HCT116 (cell line): ENCODE measurements around the gene EHD1. TPM values are rescaled to one million over a fixed set of nuclear protein-coding genes. Genes with fewer than 3 reads are reported as not detected.

ENCODE experiments used
- ATAC-seq: fragments of 200-7000 bp; cut with Tn5 transposase; 2 replicates; pipeline ENCODE4 v1.9.1; 2020; ENCODE audit warnings: mild to moderate bottlenecking, moderate library complexity
- BruUV-seq: library from RNA; stranded (reverse); fragments of 400-500 nt; replicated peaks from 2 replicates; lab custom pipeline; 2021; lab: Mats Ljungman, UMichigan
- CTCF ChIA-PET: fragments of 300-600 bp; sonication (Branson Sonifier 250); formaldehyde crosslinking; loops from one replicate; lab custom pipeline; 2021; ENCODE audit warnings: antibody characterized with exemption; lab: Charles Lee
- POLR2A ChIA-PET: fragments of 300-600, 350-600 bp; sonication (Branson Sonifier 250); formaldehyde crosslinking; loops from one replicate; lab custom pipeline; 2021; ENCODE audit warnings: antibody characterized with exemption; lab: Charles Lee
- RAD21 ChIA-PET, 2 experiments: fragments of 300-600 bp; sonication (Branson Sonifier 250); formaldehyde crosslinking; loops; one replicate each; lab custom pipeline; 2023; ENCODE audit warnings: low total read pairs in 2 of 2; ENCODE audit not compliant: uncharacterized antibody in 2 of 2, unreplicated experiment in 2 of 2, low non-redundant PET in 1 of 2; lab: Charles Lee
- DNase-seq: peaks from one replicate; pipeline ENCODE4 v3.0.0-alpha.2; 2010; ENCODE audit warnings: low read depth, low spot score
- H2AFZ ChIP-seq: fragments of 200-600 bp; shearing (Covaris generic), sonication (generic); 2 replicates; pipeline ENCODE4 v1.6.1; 2017; ENCODE audit warnings: low read depth, mixed run types, mixed read lengths, antibody characterized with exemption, low read length; ENCODE audit not compliant: poor library complexity, severe bottlenecking
- H3K27ac ChIP-seq: 2 replicates; pipeline ENCODE4 v1.5.1; 2012; ENCODE audit warnings: low read depth, low read length
- H3K27me3 ChIP-seq: fragments of 200-600 bp; sonication (generic); 2 replicates; pipeline ENCODE4 v1.6.1; 2016; ENCODE audit warnings: mixed run types, low read length, mixed read lengths; ENCODE audit not compliant: insufficient read depth
- H3K36me3 ChIP-seq, 2 experiments: fragments of 200-500 bp in 1 of 2; fragments of 200-600 bp in 1 of 2; sonication (Bioruptor generic) in 1 of 2; sonication (generic) in 1 of 2; 2 replicates each; pipeline versions ENCODE4 v1.5.1 to v1.6.1; 2014 to 2016; ENCODE audit warnings: low read length in 2 of 2, inconsistent platforms in 1 of 2, mixed read lengths in 1 of 2, mixed run types in 1 of 2; ENCODE audit not compliant: insufficient read depth in 2 of 2, control insufficient read depth in 1 of 2
- H3K4me1 ChIP-seq, 2 experiments: fragments of 200-600 bp in 1 of 2; sonication (generic) in 1 of 2; 2 replicates each; pipeline versions ENCODE4 v1.5.1 to v1.6.1; 2012 to 2017; ENCODE audit warnings: low read length in 2 of 2, inconsistent platforms in 1 of 2, mild to moderate bottlenecking in 1 of 2, mixed read lengths in 1 of 2, mixed run types in 1 of 2, moderate library complexity in 1 of 2; ENCODE audit not compliant: insufficient read depth in 2 of 2, control insufficient read depth in 1 of 2
- H3K4me2 ChIP-seq: fragments of 200-600 bp; sonication (generic); 2 replicates; pipeline ENCODE4 v1.6.1; 2017; ENCODE audit warnings: mixed run types, low read length, mixed read lengths
- H3K4me3 ChIP-seq, 2 experiments: fragments of 200-600 bp in 1 of 2; sonication (generic) in 1 of 2; replicated peaks in 1 of 2; 2 replicates each; pipeline ENCODE4 v1.5.1; 2011 to 2016; ENCODE audit warnings: low read length in 2 of 2, control low read depth in 1 of 2, low read depth in 1 of 2, mild to moderate bottlenecking in 1 of 2, mixed read lengths in 1 of 2, mixed run types in 1 of 2
- H3K79me2 ChIP-seq: fragments of 200-600 bp; sonication (generic); 2 replicates; pipeline ENCODE4 v1.6.1; 2017; ENCODE audit warnings: mild to moderate bottlenecking, mixed run types, low read length, moderate library complexity, mixed read lengths; ENCODE audit not compliant: insufficient read depth
- H3K9ac ChIP-seq: fragments of 200-600 bp; sonication (generic); 2 replicates; pipeline ENCODE4 v1.6.1; 2016; ENCODE audit warnings: low read length, mixed read lengths
- H3K9me2 ChIP-seq: fragments of 200-600 bp; sonication (generic), shearing (Covaris generic); 2 replicates; pipeline ENCODE4 v1.6.1; 2017; ENCODE audit warnings: mixed run types, mild to moderate bottlenecking, moderate library complexity; ENCODE audit not compliant: insufficient read depth
- H3K9me3 ChIP-seq, 2 experiments: fragments of 200-500 bp in 1 of 2; fragments of 200-600 bp in 1 of 2; sonication (Bioruptor generic) in 1 of 2; sonication (generic) in 1 of 2; 2 replicates each; pipeline ENCODE4 v1.6.1; 2014 to 2017; ENCODE audit warnings: low read length in 2 of 2, mixed read lengths in 2 of 2, inconsistent platforms in 1 of 2, low read depth in 1 of 2, mild to moderate bottlenecking in 1 of 2, mixed run types in 1 of 2, moderate library complexity in 1 of 2; ENCODE audit not compliant: control insufficient read depth in 1 of 2, insufficient read depth in 1 of 2
- H4K20me1 ChIP-seq: fragments of 200-600 bp; sonication (generic), shearing (Covaris generic); 2 replicates; pipeline ENCODE4 v1.6.1; 2017; ENCODE audit warnings: mixed run types, mild to moderate bottlenecking, moderate library complexity; ENCODE audit not compliant: insufficient read depth
- ATF3 ChIP-seq: IDR thresholded peaks from 2 replicates; pipeline ENCODE4 v1.6.1; 2012
- CBX3 ChIP-seq: IDR thresholded peaks from 2 replicates; pipeline ENCODE4 v1.6.1; 2012; ENCODE audit warnings: low read depth
- CEBPB ChIP-seq: IDR thresholded peaks from 2 replicates; pipeline ENCODE4 v1.6.1; 2012; ENCODE audit warnings: low read depth
- CTCF ChIP-seq, 3 experiments: fragments of 200-600 bp in 1 of 3; sonication (generic) in 1 of 3; IDR thresholded peaks in 2 of 3; conservative IDR thresholded peaks in 1 of 3; 2 replicates each; pipeline ENCODE4 v1.5.1; 2012 to 2017; ENCODE audit warnings: low read depth in 2 of 3, low read length in 2 of 3, antibody characterized with exemption in 1 of 3, borderline replicate concordance in 1 of 3, control low read depth in 1 of 3, mild to moderate bottlenecking in 1 of 3, mixed read lengths in 1 of 3, mixed run types in 1 of 3, moderate library complexity in 1 of 3; ENCODE audit not compliant: insufficient read depth in 1 of 3
- EGR1 ChIP-seq: IDR thresholded peaks from 2 replicates; pipeline ENCODE4 v1.6.1; 2012; ENCODE audit warnings: low read depth
- EZH2 ChIP-seq: fragments of 200-600 bp; sonication (generic); IDR thresholded peaks from 2 replicates; pipeline ENCODE4 v1.6.1; 2017; ENCODE audit warnings: antibody characterized with exemption, mixed run types
- FOSL1 ChIP-seq: IDR thresholded peaks from 2 replicates; pipeline ENCODE4 v1.6.1; 2012; ENCODE audit warnings: low read depth
- JUND ChIP-seq: IDR thresholded peaks from 2 replicates; pipeline ENCODE4 v1.6.1; 2012
- MAX ChIP-seq: IDR thresholded peaks from 2 replicates; pipeline ENCODE4 v1.6.1; 2012
- POLR2A ChIP-seq: IDR thresholded peaks from 2 replicates; pipeline ENCODE4 v1.7.0; 2011; ENCODE audit warnings: borderline replicate concordance; ENCODE audit not compliant: insufficient read depth, insufficient read length; ENCODE audit errors: extremely low read depth
- POLR2AphosphoS5 ChIP-seq: IDR thresholded peaks from 2 replicates; pipeline ENCODE4 v1.6.1; 2011; ENCODE audit warnings: mild to moderate bottlenecking, low read depth, low read length, moderate library complexity
- RAD21 ChIP-seq: IDR thresholded peaks from 2 replicates; pipeline ENCODE4 v1.6.1; 2012; ENCODE audit warnings: low read depth, mild to moderate bottlenecking
- SP1 ChIP-seq: IDR thresholded peaks from 2 replicates; pipeline ENCODE4 v1.6.1; 2012; ENCODE audit warnings: low read depth
- TCF7L2 ChIP-seq: IDR thresholded peaks from 2 replicates; pipeline ENCODE4 v1.7.0; 2011; ENCODE audit warnings: borderline replicate concordance, inconsistent platforms; ENCODE audit not compliant: insufficient read depth, insufficient read length; ENCODE audit errors: extremely low read depth
- YY1 ChIP-seq: IDR thresholded peaks from 2 replicates; pipeline ENCODE4 v1.6.1; 2011; ENCODE audit warnings: low read length, low read depth, moderate library complexity, mild to moderate bottlenecking; ENCODE audit not compliant: insufficient replicate concordance; ENCODE audit errors: extremely low read depth
- ZFX ChIP-seq: fragments of 450-650 bp; IDR thresholded peaks from 2 replicates; pipeline ENCODE4 v1.6.1; 2017
- ZNF274 ChIP-seq: fragments of 200-500 bp; sonication (Bioruptor generic); IDR thresholded peaks from 2 replicates; pipeline ENCODE4 v1.6.1; 2014; ENCODE audit warnings: mild to moderate bottlenecking, low read depth, low read length, inconsistent platforms
- intact Hi-C: fragments of 100-400 bp; cut with micrococcal nuclease; formaldehyde crosslinking; loops from 2 replicates; pipeline ENCODE4 v1.10.0; 2022
- total RNA-seq: library from RNA; stranded (reverse); gene quantifications from one replicate; pipeline ENCODE4 v1.2.1, GENCODE V29; 2021; ENCODE audit not compliant: unreplicated experiment
- TF ChIP-seq, protein P1 (sequence below): IDR thresholded peaks from 2 replicates; pipeline ENCODE4 v1.6.1; 2011; ENCODE audit warnings: mild to moderate bottlenecking, low read length, moderate library complexity; ENCODE audit not compliant: insufficient replicate concordance; ENCODE audit errors: extremely low read depth

Gene EHD1
- total RNA-seq, 1 experiment from 2014 or later, result 48.1 TPM

- CTCF ChIA-PET, result interaction anchor here (1.2 to 3.1 kb wide), 2 partner anchors 9 to 31 kb away, joined by 3 to 17 read pairs; no protein-coding TSS in a partner anchor
- RAD21 ChIA-PET, result no interaction called here
These were observed 21.8 kb downstream of the EHD1 start for GRCh38 chr11:64856382-64857227.

More at GRCh38 chr11:64856382-64857227, 21.8 kb downstream of the EHD1 start:
- no peaks in the 10 kb centered on the region for H3K9me3 ChIP-seq
- H3K4me3 ChIP-seq, result peak overlapping the region; percentile 5 to 31; a peak in 2 of 4 replicates
- no peaks in the 10 kb centered on the region for H4K20me1 ChIP-seq
- H3K4me1 ChIP-seq, result peaks cover 57 to 81% of the 10 kb centered on the region in 2 experiments
- intact Hi-C loops, result no loop called here
- POLR2A ChIA-PET, result interaction anchor here (0.9 to 9.0 kb wide), 7 partner anchors 8 to 406 kb away, joined by 3 to 56 read pairs (median 4); partner anchors contain the start of genes EHD1, POLA2 and SF1
- no peak overlapping the region for H2AFZ ChIP-seq
- ATAC-seq (peak; percentile 68), DNase-seq (peak; percentile 80)
- H3K4me2 ChIP-seq, result peak overlapping the region; percentile 82
- no peaks in the 10 kb centered on the region for H3K9me2 ChIP-seq
- TF ChIP-seq CTCF (IDR thresholded peaks at IDR 0.05 in 2 of 3, conservative IDR thresholded peaks at IDR 0.05 in 1 of 3; ENCODE audit: borderline replicate concordance in 1 of 3, insufficient read depth in 1 of 3, low read depth in 2 of 3, low read length in 2 of 3) (no peak), CBX3 (no peak), RAD21 (no peak), ATF3 (no peak), FOSL1 (no peak), SP1 (no peak), YY1 (peak; percentile 59), MAX (no peak), EZH2 (no peak), EGR1 (no peak), JUND (no peak), POLR2AphosphoS5 (peak; percentile 64; the same call in 1 of the 2 replicates), ZFX (peak; percentile 48; the same call in 1 of the 2 replicates), TCF7L2 (peak; percentile 66), ZNF274 (no peak), CEBPB (no peak), POLR2A (no peak)
- TF ChIP-seq, protein P1, sequence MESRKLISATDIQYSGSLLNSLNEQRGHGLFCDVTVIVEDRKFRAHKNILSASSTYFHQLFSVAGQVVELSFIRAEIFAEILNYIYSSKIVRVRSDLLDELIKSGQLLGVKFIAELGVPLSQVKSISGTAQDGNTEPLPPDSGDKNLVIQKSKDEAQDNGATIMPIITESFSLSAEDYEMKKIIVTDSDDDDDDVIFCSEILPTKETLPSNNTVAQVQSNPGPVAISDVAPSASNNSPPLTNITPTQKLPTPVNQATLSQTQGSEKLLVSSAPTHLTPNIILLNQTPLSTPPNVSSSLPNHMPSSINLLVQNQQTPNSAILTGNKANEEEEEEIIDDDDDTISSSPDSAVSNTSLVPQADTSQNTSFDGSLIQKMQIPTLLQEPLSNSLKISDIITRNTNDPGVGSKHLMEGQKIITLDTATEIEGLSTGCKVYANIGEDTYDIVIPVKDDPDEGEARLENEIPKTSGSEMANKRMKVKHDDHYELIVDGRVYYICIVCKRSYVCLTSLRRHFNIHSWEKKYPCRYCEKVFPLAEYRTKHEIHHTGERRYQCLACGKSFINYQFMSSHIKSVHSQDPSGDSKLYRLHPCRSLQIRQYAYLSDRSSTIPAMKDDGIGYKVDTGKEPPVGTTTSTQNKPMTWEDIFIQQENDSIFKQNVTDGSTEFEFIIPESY, result no peak
- BruUV-seq, result no TSS peak
- peaks cover 51% of the 10 kb centered on the region for H3K79me2 ChIP-seq
- peak overlapping the region; percentile 65 for H3K9ac ChIP-seq
- H3K36me3 ChIP-seq, result peaks cover 3 to 35% of the 10 kb centered on the region in 2 experiments; a peak in 2 of 4 replicates
- no peaks in the 10 kb centered on the region for H3K27me3 ChIP-seq
- peak overlapping the region; percentile 99 for H3K27ac ChIP-seq
